GM19452 (cell line): ENCODE data around the gene KRTAP10-5.
"Not testable (repeated sequence)": the region's sequence is repeated elsewhere in the genome, so short reads cannot be mapped to it uniquely, and the experiment has no call there.

Experiments
- ATAC-seq: cut with Tn5 transposase; IDR thresholded peaks from one replicate; pipeline ENCODE4 v1.9.1; 2021; ENCODE audit not compliant: unreplicated experiment

The KRTAP10-5 gene

GRCh38 chr21:44571844-44572782, 8.3 kb downstream of the KRTAP10-5 start:
- ATAC-seq: no peak

- ATAC-seq: no peak
Measured at GRCh38 chr21:44571296-44571695, 9.1 kb downstream of the KRTAP10-5 start.

GRCh38 chr21:44569861-44570517, 10.4 kb downstream of the KRTAP10-5 start:
- no peak for ATAC-seq

GRCh38 chr21:44568667-44569556, 11.5 kb downstream of the KRTAP10-5 start:
- no peak for ATAC-seq

- no peak for ATAC-seq
Measured at GRCh38 chr21:44568261-44568660, 12.1 kb downstream of the KRTAP10-5 start.

GRCh38 chr21:44567481-44568171, 12.8 kb downstream of the KRTAP10-5 start:
- no peak for ATAC-seq

- no peak for ATAC-seq
Measured at GRCh38 chr21:44566403-44566802, 14.0 kb downstream of the KRTAP10-5 start.

GRCh38 chr21:44564886-44565598, 15.4 kb downstream of the KRTAP10-5 start:
- no peak for ATAC-seq

GRCh38 chr21:44564099-44564498, 16.3 kb downstream of the KRTAP10-5 start:
- ATAC-seq: no peak

GRCh38 chr21:44558695-44559094, 21.7 kb downstream of the KRTAP10-5 start, which contains the start of gene KRTAP10-3:
Gene KRTAP10-3, minus strand, starts transcription at chr21:44558795. Its CDS starts 80 bp downstream, at chr21:44558715.
- ATAC-seq: no peak

- ATAC-seq: not testable (repeated sequence)
Measured at GRCh38 chr21:44558329-44558675, 22.1 kb downstream of the KRTAP10-5 start.

GRCh38 chr21:44557491-44558328, 22.7 kb downstream of the KRTAP10-5 start:
- no peak for ATAC-seq

GRCh38 chr21:44556879-44557278, 23.5 kb downstream of the KRTAP10-5 start:
- no peak for ATAC-seq

GRCh38 chr21:44555200-44555875, 25.1 kb downstream of the KRTAP10-5 start:
- no peak for ATAC-seq

- ATAC-seq: no peak
Measured at GRCh38 chr21:44552681-44553080, 27.7 kb downstream of the KRTAP10-5 start.

GRCh38 chr21:44552136-44552535, 28.3 kb downstream of the KRTAP10-5 start:
- no peak for ATAC-seq

- ATAC-seq: no peak
Measured at GRCh38 chr21:44551340-44551961, 29.0 kb downstream of the KRTAP10-5 start, which contains the start of gene KRTAP10-2. Gene KRTAP10-2, minus strand, starts transcription at chr21:44551505. Its CDS starts 47 bp downstream, at chr21:44551458.

GRCh38 chr21:44550807-44551206, 29.6 kb downstream of the KRTAP10-5 start:
- no peak for ATAC-seq
